ENCODE results near the gene STOML2.

STOML2 gene

GRCh38 chr9:35096035-35096849 lies 6.7 kb downstream of the STOML2 start, which contains the start of gene PIGO:
TSS of gene PIGO (minus strand) at chr9:35096591. CDS start at chr9:35095565, 1,026 bp downstream.
- H3K4me3 ChIP-seq (replicated peaks; ENCODE audit: low read depth, low read length): peak within 1 kb of the TSS; percentile 84
- peak; percentile 81 for TF ChIP-seq CTCF (IDR thresholded peaks at IDR 0.05; ENCODE audit: low read length, missing control alignments)
- peak; percentile 83 for DNase-seq (ENCODE audit: low read depth)

- no peak overlapping the region for H3K4me3 ChIP-seq (replicated peaks; ENCODE audit: low read depth, low read length)
Observed at GRCh38 chr9:35091536-35091935, 11.4 kb downstream of the STOML2 start.

GRCh38 chr9:35089434-35089833 lies 13.5 kb downstream of the STOML2 start:
- H3K4me3 ChIP-seq (replicated peaks; ENCODE audit: low read depth, low read length): no peak overlapping the region
- no peak for DNase-seq (ENCODE audit: low read depth)
- no peak for TF ChIP-seq CTCF (IDR thresholded peaks at IDR 0.05; ENCODE audit: low read length, missing control alignments)

More at GRCh38 chr9:35091536-35091935, 11.4 kb downstream of the STOML2 start:
- TF ChIP-seq CTCF (IDR thresholded peaks at IDR 0.05; ENCODE audit: low read length, missing control alignments): no peak
- DNase-seq (ENCODE audit: low read depth): no peak

- H3K4me3 ChIP-seq (replicated peaks; ENCODE audit: low read depth, low read length): no peak overlapping the region
- DNase-seq (ENCODE audit: low read depth): no peak
- no peak for TF ChIP-seq CTCF (IDR thresholded peaks at IDR 0.05; ENCODE audit: low read length, missing control alignments)
Observed at GRCh38 chr9:35085078-35085477, 17.9 kb downstream of the STOML2 start.

- no peak for TF ChIP-seq CTCF (IDR thresholded peaks at IDR 0.05; ENCODE audit: low read length, missing control alignments)
- H3K4me3 ChIP-seq (replicated peaks; ENCODE audit: low read depth, low read length): peak within 1 kb of the TSS; percentile 81
- DNase-seq (ENCODE audit: low read depth): peak; percentile 92
Observed at GRCh38 chr9:35079426-35080341, 23.2 kb downstream of the STOML2 start, which contains the start of gene FANCG. TSS of gene FANCG (minus strand) at chr9:35079942. CDS start at chr9:35079524, 418 bp downstream.

GRCh38 chr9:35079041-35079425 lies 23.9 kb downstream of the STOML2 start:
- peak overlapping the region; percentile 81 for H3K4me3 ChIP-seq (replicated peaks; ENCODE audit: low read depth, low read length)
- TF ChIP-seq CTCF (IDR thresholded peaks at IDR 0.05; ENCODE audit: low read length, missing control alignments): no peak
- no peak for DNase-seq (ENCODE audit: low read depth)

Data from fibroblast of pulmonary artery (primary cell).